Measurements from ENCODE around the gene PPFIBP2. TPM values are rescaled to one million over a fixed set of nuclear protein-coding genes. Genes with fewer than 3 reads are reported as not detected.

The PPFIBP2 gene
- total RNA-seq, 1 experiment from 2014 or later = 5.7 TPM

DNA sequence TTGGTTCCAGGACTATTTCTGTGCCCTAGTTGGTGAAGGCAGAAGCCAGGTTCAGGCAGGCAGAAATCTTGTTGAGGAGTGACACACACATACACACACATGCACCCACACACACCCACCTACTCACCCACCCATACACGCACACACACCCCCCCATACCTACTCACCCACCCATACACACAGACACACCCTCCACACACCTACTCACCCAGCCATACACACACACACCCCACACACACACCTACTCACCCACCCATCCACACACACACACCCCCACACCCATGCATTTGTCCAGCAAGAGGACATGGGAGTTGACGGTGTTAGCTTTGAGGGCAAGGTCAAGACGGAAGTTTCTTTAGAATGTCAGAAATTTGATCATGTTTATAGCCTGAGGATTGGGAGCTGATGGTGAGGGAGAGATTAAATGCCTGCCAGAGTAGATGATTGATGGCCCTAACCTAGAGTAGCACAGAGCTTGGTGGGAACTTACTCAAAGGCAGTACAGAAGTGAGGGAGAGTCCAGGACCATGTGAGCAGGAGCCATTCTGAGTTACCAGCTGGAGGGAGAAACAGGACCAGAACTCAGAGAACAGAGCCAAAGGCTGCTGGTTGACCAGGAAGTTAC is 90.6 kb downstream of the PPFIBP2 start:
- no peaks in the 10 kb centered on the region for H3K9me3 ChIP-seq (ENCODE audit: control insufficient read depth in 1 of 2, insufficient read depth in 1 of 2, low read depth in 1 of 2, low read length in 2 of 2)
- no TSS peak for BruUV-seq (replicated peaks)
- peaks cover 17 to 42% of the 10 kb centered on the region in 2 experiments; a peak in 3 of 4 replicates for H3K4me1 ChIP-seq (ENCODE audit: control insufficient read depth in 1 of 2, insufficient read depth in 2 of 2, low read length in 2 of 2)
- H3K27ac ChIP-seq (ENCODE audit: low read depth, low read length) = no peak overlapping the region
- CTCF ChIA-PET = no interaction called here
- no peak for ATAC-seq
- TF ChIP-seq ZNF274 (IDR thresholded peaks at IDR 0.05; ENCODE audit: low read depth, low read length) (no peak), SP1 (IDR thresholded peaks at IDR 0.05; ENCODE audit: low read depth) (peak; percentile 26)
- no peaks in the 10 kb centered on the region for H3K9me2 ChIP-seq (ENCODE audit: insufficient read depth)
- H3K79me2 ChIP-seq (ENCODE audit: insufficient read depth, low read length) = no peaks in the 10 kb centered on the region
- no peak overlapping the region for H3K9ac ChIP-seq (ENCODE audit: low read length)
- no peak overlapping the region for H2AFZ ChIP-seq (ENCODE audit: low read depth, low read length, poor library complexity, severe bottlenecking)
- POLR2A ChIA-PET = no interaction called here
- no peaks in the 10 kb centered on the region for H3K36me3 ChIP-seq (ENCODE audit: control insufficient read depth in 1 of 2, insufficient read depth in 2 of 2, low read length in 2 of 2)
- H4K20me1 ChIP-seq (ENCODE audit: insufficient read depth) = no peaks in the 10 kb centered on the region
- peak overlapping the region; percentile 49 for H3K4me2 ChIP-seq (ENCODE audit: low read length)
- intact Hi-C loops (cut with micrococcal nuclease) = no loop called here
- no peak for DNase-seq (ENCODE audit: low read depth, low spot score)
- RAD21 ChIA-PET (ENCODE audit: low non-redundant PET in 1 of 2, low total read pairs in 2 of 2, uncharacterized antibody in 2 of 2, unreplicated experiment in 2 of 2) = no interaction called here
- no peak overlapping the region for H3K4me3 ChIP-seq (replicated peaks in 1 of 2; ENCODE audit: low read depth in 1 of 2, low read length in 2 of 2)
- no peaks in the 10 kb centered on the region for H3K27me3 ChIP-seq (ENCODE audit: insufficient read depth, low read length)

GRCh38 chr11:7605186-7605943 is 91.6 kb downstream of the PPFIBP2 start:
- intact Hi-C loops (cut with micrococcal nuclease) = no loop called here

More at GRCh38 chr11:7605186-7605943, 91.6 kb downstream of the PPFIBP2 start:
- RAD21 ChIA-PET (ENCODE audit: low non-redundant PET in 1 of 2, low total read pairs in 2 of 2, uncharacterized antibody in 2 of 2, unreplicated experiment in 2 of 2) = no interaction called here
- Histone ChIP-seq H3K4me2 (ENCODE audit: low read length) (peak overlapping the region; percentile 49), H3K36me3 (ENCODE audit: control insufficient read depth in 1 of 2, insufficient read depth in 2 of 2, low read length in 2 of 2) (no peaks in the 10 kb centered on the region), H3K79me2 (ENCODE audit: insufficient read depth, low read length) (no peaks in the 10 kb centered on the region), H3K9me3 (ENCODE audit: control insufficient read depth in 1 of 2, insufficient read depth in 1 of 2, low read depth in 1 of 2, low read length in 2 of 2) (no peaks in the 10 kb centered on the region), H3K9ac (ENCODE audit: low read length) (no peak overlapping the region), H2AFZ (ENCODE audit: low read depth, low read length, poor library complexity, severe bottlenecking) (no peak overlapping the region), H3K9me2 (ENCODE audit: insufficient read depth) (no peaks in the 10 kb centered on the region), H3K4me1 (ENCODE audit: control insufficient read depth in 1 of 2, insufficient read depth in 2 of 2, low read length in 2 of 2) (peaks cover 17 to 39% of the 10 kb centered on the region in 2 experiments; a peak in 3 of 4 replicates), H3K27me3 (ENCODE audit: insufficient read depth, low read length) (no peaks in the 10 kb centered on the region), H4K20me1 (ENCODE audit: insufficient read depth) (no peaks in the 10 kb centered on the region), H3K27ac (ENCODE audit: low read depth, low read length) (peak overlapping the region; percentile 39), H3K4me3 (replicated peaks in 1 of 2; ENCODE audit: low read depth in 1 of 2, low read length in 2 of 2) (no peak overlapping the region)
- DNase-seq (ENCODE audit: low read depth, low spot score) = peak; percentile 47
- no TSS peak for BruUV-seq (replicated peaks)
- POLR2A ChIA-PET = no interaction called here
- ATAC-seq = peak; percentile 78
- peak; percentile 7; the same call in 1 of the 2 replicates for TF ChIP-seq RAD21 (IDR thresholded peaks at IDR 0.05; ENCODE audit: low read depth)
- 0 out of 2 replicates have a peak, but pooled peaks have one; percentile 11 for TF ChIP-seq CBX3 (IDR thresholded peaks at IDR 0.05; ENCODE audit: low read depth)
- peak; percentile 58; the same call in 1 of the 2 replicates for TF ChIP-seq SP1 (IDR thresholded peaks at IDR 0.05; ENCODE audit: low read depth)
- TF ChIP-seq JUND (IDR thresholded peaks at IDR 0.05) = peak; percentile 72
- no peak for TF ChIP-seq EZH2phosphoT487 (IDR thresholded peaks at IDR 0.05; ENCODE audit: borderline replicate concordance)
- no peak for TF ChIP-seq ELF1 (IDR thresholded peaks at IDR 0.05; ENCODE audit: borderline replicate concordance, low read depth)
- no peak for TF ChIP-seq POLR2AphosphoS5 (IDR thresholded peaks at IDR 0.05; ENCODE audit: low read depth, low read length)
- TF ChIP-seq CEBPB (IDR thresholded peaks at IDR 0.05; ENCODE audit: low read depth) = no peak
- TF ChIP-seq EGR1 (IDR thresholded peaks at IDR 0.05; ENCODE audit: low read depth) = no peak
- TF ChIP-seq FOSL1 (IDR thresholded peaks at IDR 0.05; ENCODE audit: low read depth) = peak; percentile 64
- CTCF ChIA-PET = interaction anchor here (1.2 kb wide), 1 partner anchor 34 kb away, joined by 3 read pairs; no protein-coding TSS in a partner anchor

All from HCT116 (cell line).